Measurements from ENCODE around the gene KLHL29.
A peak's percentile ranks its signal among the peaks of the same experiment; 100 is the strongest.

KLHL29 gene

GRCh38 chr2:23673830-23674679 lies 289.1 kb downstream of the KLHL29 start:
- DNase-seq (ENCODE audit: low read depth), result peak; percentile 58
- no peak for TF ChIP-seq MAX (IDR thresholded peaks at IDR 0.05; ENCODE audit: low read depth, low read length)
- no peak overlapping the region for H3K4me3 ChIP-seq (ENCODE audit: low read depth, low read length)

GRCh38 chr2:23675506-23675905 lies 290.5 kb downstream of the KLHL29 start:
- H3K4me3 ChIP-seq (ENCODE audit: low read depth, low read length), result no peak overlapping the region
- no peak for DNase-seq (ENCODE audit: low read depth)
- no peak for TF ChIP-seq POLR2A (IDR thresholded peaks at IDR 0.05; ENCODE audit: extremely low read depth, insufficient read length)
- no peak for TF ChIP-seq MAX (IDR thresholded peaks at IDR 0.05; ENCODE audit: low read depth, low read length)
- TF ChIP-seq, protein P1, sequence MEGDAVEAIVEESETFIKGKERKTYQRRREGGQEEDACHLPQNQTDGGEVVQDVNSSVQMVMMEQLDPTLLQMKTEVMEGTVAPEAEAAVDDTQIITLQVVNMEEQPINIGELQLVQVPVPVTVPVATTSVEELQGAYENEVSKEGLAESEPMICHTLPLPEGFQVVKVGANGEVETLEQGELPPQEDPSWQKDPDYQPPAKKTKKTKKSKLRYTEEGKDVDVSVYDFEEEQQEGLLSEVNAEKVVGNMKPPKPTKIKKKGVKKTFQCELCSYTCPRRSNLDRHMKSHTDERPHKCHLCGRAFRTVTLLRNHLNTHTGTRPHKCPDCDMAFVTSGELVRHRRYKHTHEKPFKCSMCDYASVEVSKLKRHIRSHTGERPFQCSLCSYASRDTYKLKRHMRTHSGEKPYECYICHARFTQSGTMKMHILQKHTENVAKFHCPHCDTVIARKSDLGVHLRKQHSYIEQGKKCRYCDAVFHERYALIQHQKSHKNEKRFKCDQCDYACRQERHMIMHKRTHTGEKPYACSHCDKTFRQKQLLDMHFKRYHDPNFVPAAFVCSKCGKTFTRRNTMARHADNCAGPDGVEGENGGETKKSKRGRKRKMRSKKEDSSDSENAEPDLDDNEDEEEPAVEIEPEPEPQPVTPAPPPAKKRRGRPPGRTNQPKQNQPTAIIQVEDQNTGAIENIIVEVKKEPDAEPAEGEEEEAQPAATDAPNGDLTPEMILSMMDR (IDR thresholded peaks at IDR 0.05; ENCODE audit: low read depth, low read length), result no peak
- TF ChIP-seq MYC (IDR thresholded peaks at IDR 0.05; ENCODE audit: low read depth, low read length), result no peak

GRCh38 chr2:23677836-23678235 lies 292.9 kb downstream of the KLHL29 start:
- TF ChIP-seq MYC (IDR thresholded peaks at IDR 0.05; ENCODE audit: low read depth, low read length) (no peak), POLR2A (IDR thresholded peaks at IDR 0.05; ENCODE audit: extremely low read depth, insufficient read length) (no peak), MAX (IDR thresholded peaks at IDR 0.05; ENCODE audit: low read depth, low read length) (no peak)
- TF ChIP-seq, protein P1 (IDR thresholded peaks at IDR 0.05; ENCODE audit: low read depth, low read length), result no peak
- H3K4me3 ChIP-seq (ENCODE audit: low read depth, low read length), result no peak overlapping the region
- DNase-seq (ENCODE audit: low read depth), result no peak

DNA sequence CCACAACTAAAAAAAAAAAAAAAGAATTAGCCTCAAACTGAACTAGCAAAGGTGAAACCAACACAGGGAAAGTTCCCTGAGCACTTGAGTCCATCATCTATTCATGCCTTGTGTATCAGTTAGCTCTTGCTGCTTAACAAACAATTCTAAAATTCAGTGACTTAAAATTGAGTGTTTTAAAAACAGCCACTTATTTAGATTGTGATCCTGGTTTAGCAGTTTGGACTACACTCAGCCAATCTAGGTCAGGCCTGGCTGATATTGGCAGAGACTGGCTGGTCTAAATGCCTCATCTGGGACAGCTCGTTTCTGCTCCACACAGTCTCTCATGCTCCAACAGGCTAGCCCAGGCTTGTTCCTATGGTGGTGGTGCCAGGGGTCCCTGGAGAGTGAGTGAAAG lies 294.1 kb downstream of the KLHL29 start:
- H3K4me3 ChIP-seq (ENCODE audit: low read depth, low read length), result no peak overlapping the region
- no peak for DNase-seq (ENCODE audit: low read depth)
- TF ChIP-seq, protein P1 (IDR thresholded peaks at IDR 0.05; ENCODE audit: low read depth, low read length), result no peak
- TF ChIP-seq MYC (IDR thresholded peaks at IDR 0.05; ENCODE audit: low read depth, low read length), result no peak
- no peak for TF ChIP-seq MAX (IDR thresholded peaks at IDR 0.05; ENCODE audit: low read depth, low read length)
- TF ChIP-seq POLR2A (IDR thresholded peaks at IDR 0.05; ENCODE audit: extremely low read depth, insufficient read length), result no peak

DNA sequence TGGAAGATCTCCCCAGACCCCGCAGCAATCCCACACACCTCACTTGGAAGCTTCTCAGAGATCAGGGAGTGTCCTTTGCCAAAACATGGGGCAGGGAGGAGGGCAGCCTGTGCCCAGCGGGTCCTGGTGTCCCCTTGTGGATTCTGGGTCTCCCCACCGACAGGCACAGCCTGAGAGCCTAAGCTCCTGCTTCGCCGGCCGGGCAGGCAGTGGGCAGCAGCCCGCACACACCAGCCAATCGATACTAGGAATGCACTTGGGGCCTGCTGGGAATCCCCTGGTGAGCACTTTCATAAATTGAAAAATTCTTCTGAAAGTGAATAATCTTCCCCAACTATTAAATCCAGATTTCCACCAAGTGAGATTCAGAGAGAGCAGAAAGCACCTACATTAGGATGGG lies 296.0 kb downstream of the KLHL29 start:
- TF ChIP-seq MYC (IDR thresholded peaks at IDR 0.05; ENCODE audit: low read depth, low read length), result no peak
- TF ChIP-seq POLR2A (IDR thresholded peaks at IDR 0.05; ENCODE audit: extremely low read depth, insufficient read length), result no peak
- no peak for TF ChIP-seq MAX (IDR thresholded peaks at IDR 0.05; ENCODE audit: low read depth, low read length)
- TF ChIP-seq, protein P1 (IDR thresholded peaks at IDR 0.05; ENCODE audit: low read depth, low read length), result no peak
- DNase-seq (ENCODE audit: low read depth), result no peak
- no peak overlapping the region for H3K4me3 ChIP-seq (ENCODE audit: low read depth, low read length)

DNA sequence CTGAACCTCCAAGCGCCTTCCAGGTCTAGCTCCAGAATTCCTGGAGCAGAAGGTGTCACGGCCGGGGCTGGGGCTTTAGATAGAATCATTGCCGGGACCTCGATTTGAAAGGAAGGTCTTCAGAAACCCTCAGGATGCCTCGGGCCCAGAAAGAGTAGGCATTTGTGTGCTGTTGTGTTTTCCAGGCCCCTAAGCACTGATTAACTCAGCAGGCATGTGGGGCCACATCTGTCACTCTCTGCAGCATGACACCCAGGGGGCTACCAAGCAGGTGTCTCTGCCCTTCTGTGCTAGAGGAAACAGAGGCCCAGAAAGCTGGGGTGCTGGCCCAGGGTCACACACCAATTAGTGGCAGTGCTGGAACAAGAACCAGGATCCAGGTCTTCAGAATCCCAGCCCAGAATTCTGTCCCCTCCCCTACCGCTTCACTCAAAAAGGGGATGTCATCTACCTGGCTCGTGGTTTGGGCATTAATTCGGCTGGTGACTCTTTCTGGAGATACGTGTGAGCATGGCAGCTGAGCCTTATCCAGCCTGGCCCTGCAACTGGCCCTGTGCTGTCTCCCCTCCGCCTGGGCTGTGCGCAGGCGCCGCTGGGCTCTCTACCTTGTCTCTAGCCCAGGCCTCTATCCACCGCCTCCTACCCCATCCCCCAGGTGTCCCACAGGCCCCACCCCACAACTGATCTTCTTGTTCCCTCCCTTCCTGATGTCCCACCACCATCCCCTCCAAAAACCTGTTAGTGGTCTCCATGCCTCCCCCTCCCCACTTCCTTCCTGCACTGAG lies 296.6 kb downstream of the KLHL29 start:
- DNase-seq (ENCODE audit: low read depth), result no peak
- TF ChIP-seq MYC (IDR thresholded peaks at IDR 0.05; ENCODE audit: low read depth, low read length) (no peak), POLR2A (IDR thresholded peaks at IDR 0.05; ENCODE audit: extremely low read depth, insufficient read length) (no peak), MAX (IDR thresholded peaks at IDR 0.05; ENCODE audit: low read depth, low read length) (no peak)
- TF ChIP-seq, protein P1 (IDR thresholded peaks at IDR 0.05; ENCODE audit: low read depth, low read length), result no peak

More for the DNA sequence above, 296.6 kb downstream of the KLHL29 start:
- H3K4me3 ChIP-seq (ENCODE audit: low read depth, low read length), result no peak overlapping the region

All from NB4 (cell line).